ENCODE measurements around the gene FGF21. TPM values are rescaled to one million over a fixed set of nuclear protein-coding genes. Genes with fewer than 3 reads are reported as not detected.

Gene FGF21
- total RNA-seq, 4 donors from 2014 or later = not detected

GRCh38 chr19:48797103-48797502 is 41.8 kb downstream of the FGF21 start:
- no peak for TF ChIP-seq CTCF (IDR thresholded peaks at IDR 0.05)
- no peak for TF ChIP-seq POLR2A (IDR thresholded peaks at IDR 0.05)
- TF ChIP-seq POLR2AphosphoS5 (IDR thresholded peaks at IDR 0.05) = no peak
- TF ChIP-seq EP300 (IDR thresholded peaks at IDR 0.05) = no peak
- no peak for DNase-seq (ENCODE audit: low spot score in 2 of 2)
- Histone ChIP-seq H3K27me3 (no peaks in the 10 kb centered on the region), H3K27ac (no peak overlapping the region), H3K4me3 (no peak overlapping the region), H3K4me1 (peaks cover 15% of the 10 kb centered on the region), H3K36me3 (peaks cover 9% of the 10 kb centered on the region), H3K9me3 (no peaks in the 10 kb centered on the region)
- 82% methylated on average over 7 of the region's 7 CpGs for WGBS

- no peak overlapping the region for H3K27ac ChIP-seq
- H3K27me3 ChIP-seq = no peaks in the 10 kb centered on the region
- TF ChIP-seq EP300 (IDR thresholded peaks at IDR 0.05) = no peak
- DNase-seq (ENCODE audit: low spot score in 2 of 2) = no peak
- peaks cover 15% of the 10 kb centered on the region for H3K4me1 ChIP-seq
- no CpG with 5 or more reads among the region's 6 CpGs for WGBS
- peaks cover 18% of the 10 kb centered on the region for H3K36me3 ChIP-seq
- no peak overlapping the region for H3K4me3 ChIP-seq
- no peaks in the 10 kb centered on the region for H3K9me3 ChIP-seq
These were observed 43.6 kb downstream of the FGF21 start for GRCh38 chr19:48798937-48799336.

DNA sequence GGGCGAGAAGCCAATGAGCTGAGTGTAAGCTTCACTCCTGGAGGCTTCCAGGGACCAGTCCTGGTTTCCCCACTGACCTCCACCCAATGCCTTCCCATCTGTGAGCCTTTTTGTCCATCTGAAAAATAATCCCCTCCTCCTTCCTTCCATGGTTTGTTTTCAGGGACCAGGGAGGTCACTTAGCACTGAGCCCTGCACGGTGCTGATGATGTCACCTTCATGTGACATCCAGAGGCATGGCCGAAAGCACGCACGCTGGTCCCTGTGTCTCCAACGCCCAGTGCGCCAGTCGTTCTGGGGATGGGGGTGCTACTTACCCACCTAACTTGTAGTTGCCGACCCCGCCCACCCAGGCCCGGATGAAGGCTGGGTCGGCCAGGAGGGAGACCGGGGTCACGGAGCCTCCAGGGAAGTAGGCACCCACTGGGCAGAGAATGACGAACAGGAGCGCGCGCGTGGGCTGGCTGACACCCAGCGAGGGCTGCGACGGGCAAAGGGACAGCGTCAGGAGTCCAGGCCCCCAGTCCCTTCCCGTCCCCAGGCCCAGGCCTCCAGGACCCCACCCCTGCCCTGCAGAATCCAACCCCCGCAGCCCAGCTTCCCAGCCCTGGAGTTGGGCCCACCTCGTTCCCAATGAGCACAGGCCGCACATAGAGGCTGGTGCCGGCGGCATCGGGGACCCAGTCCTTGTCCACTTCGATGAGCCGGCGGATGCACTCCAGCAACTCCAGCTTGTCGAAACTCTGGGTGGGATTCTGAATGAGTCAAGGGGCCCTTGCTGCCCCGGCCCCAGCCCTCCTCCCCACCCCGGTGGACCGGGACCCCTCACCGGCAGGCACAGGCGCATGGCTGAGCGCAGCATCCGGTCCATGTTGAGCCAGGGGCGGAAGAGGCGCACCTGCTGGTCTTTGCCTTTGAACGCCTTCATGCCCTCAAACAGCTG is 44.3 kb downstream of the FGF21 start:
- Histone ChIP-seq H3K36me3 (peaks cover 18% of the 10 kb centered on the region), H3K4me1 (peaks cover 15% of the 10 kb centered on the region), H3K27me3 (no peaks in the 10 kb centered on the region), H3K9me3 (no peaks in the 10 kb centered on the region), H3K4me3 (no peak overlapping the region), H3K27ac (no peak overlapping the region)
- no peak for TF ChIP-seq POLR2A (IDR thresholded peaks at IDR 0.05)
- no peak for TF ChIP-seq CTCF (IDR thresholded peaks at IDR 0.05)
- TF ChIP-seq POLR2AphosphoS5 (IDR thresholded peaks at IDR 0.05) = no peak
- TF ChIP-seq EP300 (IDR thresholded peaks at IDR 0.05) = no peak
- DNase-seq (ENCODE audit: low spot score in 2 of 2) = no peak
- 92% methylated on average over 29 of the region's 44 CpGs for WGBS

GRCh38 chr19:48802623-48803022 is 47.3 kb downstream of the FGF21 start:
- H3K36me3 ChIP-seq = peaks cover 19% of the 10 kb centered on the region
- TF ChIP-seq POLR2AphosphoS5 (IDR thresholded peaks at IDR 0.05) (no peak), EP300 (IDR thresholded peaks at IDR 0.05) (no peak)
- DNase-seq (ENCODE audit: low spot score in 2 of 2) = no peak
- peaks cover 8% of the 10 kb centered on the region for H3K4me1 ChIP-seq
- no peak overlapping the region for H3K4me3 ChIP-seq
- no peaks in the 10 kb centered on the region for H3K9me3 ChIP-seq
- WGBS = 92% methylated on average over 2 of the region's 2 CpGs
- H3K27me3 ChIP-seq = no peaks in the 10 kb centered on the region
- H3K27ac ChIP-seq = no peak overlapping the region

GRCh38 chr19:48804496-48804895 is 49.2 kb downstream of the FGF21 start:
- Histone ChIP-seq H3K4me1 (peaks cover 5% of the 10 kb centered on the region), H3K27me3 (no peaks in the 10 kb centered on the region), H3K4me3 (no peak overlapping the region), H3K9me3 (no peaks in the 10 kb centered on the region), H3K27ac (no peak overlapping the region), H3K36me3 (peaks cover 19% of the 10 kb centered on the region)
- TF ChIP-seq POLR2AphosphoS5 (IDR thresholded peaks at IDR 0.05) (no peak), POLR2A (IDR thresholded peaks at IDR 0.05) (no peak), CTCF (IDR thresholded peaks at IDR 0.05) (no peak), EP300 (IDR thresholded peaks at IDR 0.05) (no peak)
- 84% methylated on average over 8 of the region's 8 CpGs for WGBS
- no peak for DNase-seq (ENCODE audit: low spot score in 2 of 2)

DNA sequence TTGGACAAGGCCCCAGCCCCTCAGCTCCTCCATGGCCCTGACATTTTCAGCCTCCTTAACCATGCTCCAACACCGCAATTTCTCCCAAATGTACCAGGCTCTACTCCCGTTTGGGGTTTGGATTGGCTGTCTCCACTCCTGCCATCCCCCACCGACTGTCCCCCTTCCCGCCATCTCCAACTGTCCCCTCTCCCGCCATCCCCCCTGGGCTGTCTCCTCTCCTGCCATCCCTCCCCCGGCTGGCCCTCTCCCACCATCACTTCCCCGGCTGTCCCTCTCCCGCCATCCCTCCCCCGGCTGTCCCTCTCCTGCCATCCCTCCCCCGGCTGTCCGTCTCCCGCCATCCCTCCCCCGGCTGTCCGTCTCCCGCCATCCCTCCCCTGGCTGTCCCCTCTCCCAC is 50.1 kb downstream of the FGF21 start:
- Histone ChIP-seq H3K27me3 (no peaks in the 10 kb centered on the region), H3K9me3 (no peaks in the 10 kb centered on the region), H3K36me3 (peaks cover 15% of the 10 kb centered on the region), H3K4me1 (peaks cover 13% of the 10 kb centered on the region), H3K4me3 (no peak overlapping the region), H3K27ac (no peak overlapping the region)
- 94% methylated on average over 15 of the region's 15 CpGs for WGBS
- TF ChIP-seq EP300 (IDR thresholded peaks at IDR 0.05) (no peak), CTCF (IDR thresholded peaks at IDR 0.05) (no peak), POLR2A (IDR thresholded peaks at IDR 0.05) (no peak), POLR2AphosphoS5 (IDR thresholded peaks at IDR 0.05) (no peak)
- no peak for DNase-seq (ENCODE audit: low spot score in 2 of 2)
